Liver (tissue), 3 donors: ENCODE results near the gene KSR1.

Experiments used
- JUND ChIP-seq, 2 donors: IDR thresholded peaks; 2 replicates each; pipeline ENCODE4 v1.6.1; 2016; ENCODE audit warnings: antibody characterized with exemption in 2 of 2
- RAD21 ChIP-seq, 2 donors: IDR thresholded peaks; 2 replicates each; pipeline ENCODE4 v1.6.1; 2016; ENCODE audit warnings: antibody characterized with exemption in 2 of 2, mild to moderate bottlenecking in 2 of 2
- SP1 ChIP-seq: IDR thresholded peaks from 2 replicates; pipeline ENCODE4 v1.6.1; 2018; ENCODE audit warnings: antibody characterized with exemption, mild to moderate bottlenecking
- TF ChIP-seq, protein P1 (sequence below): fragments of 150-350 bp; IDR thresholded peaks from 2 replicates; pipeline ENCODE4 v1.5.1; 2017; ENCODE audit warnings: improper control_type of control experiment, low read depth, low read length; ENCODE audit not compliant: missing input control
- TF ChIP-seq, protein P2 (sequence below): IDR thresholded peaks from 2 replicates; pipeline ENCODE4 v1.6.1; 2016; ENCODE audit warnings: antibody characterized with exemption, mild to moderate bottlenecking
- TF ChIP-seq, protein P3 (sequence below): IDR thresholded peaks from 2 replicates; pipeline ENCODE4 v1.6.1; 2016; ENCODE audit warnings: antibody characterized with exemption
- donor health status: healthy.
- donor health status: healthy.

DNA sequence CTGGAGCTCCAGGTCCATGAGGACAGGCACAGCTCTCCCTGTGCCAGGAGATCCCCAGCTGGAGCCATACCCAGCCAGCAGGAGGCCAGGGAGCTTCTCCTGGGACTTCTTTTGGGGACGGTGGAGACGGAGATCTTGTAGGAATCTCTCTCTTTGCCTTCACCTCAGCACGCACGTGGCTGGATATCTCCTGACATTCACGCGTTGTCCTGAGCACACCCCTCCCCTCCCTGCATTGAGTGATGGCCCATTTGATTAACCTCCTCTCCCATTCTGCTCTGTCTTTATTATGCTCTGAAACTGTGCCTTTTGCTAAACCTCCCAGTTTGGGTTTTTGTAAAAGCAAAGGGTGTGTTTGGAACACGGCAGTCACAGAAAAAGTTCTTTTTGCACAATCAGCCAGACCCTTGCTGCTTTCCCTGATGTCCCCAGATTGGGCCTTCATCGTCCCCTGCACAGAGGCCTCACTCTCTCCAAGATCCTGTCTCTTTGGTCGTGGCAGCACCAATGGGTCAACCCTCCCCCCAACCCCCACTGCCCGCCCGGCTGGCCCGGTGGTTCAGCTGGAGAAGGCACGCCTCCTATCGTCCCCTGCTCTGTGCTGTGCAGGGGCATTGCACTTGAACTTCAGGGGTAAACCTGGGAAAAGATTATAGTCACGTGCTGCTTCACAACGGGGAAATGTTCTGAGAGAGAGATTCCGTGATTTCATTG is 142.2 kb downstream of the KSR1 start:
- TF ChIP-seq JUND (IDR thresholded peaks at IDR 0.05) (no peak), SP1 (no peak), RAD21 (IDR thresholded peaks at IDR 0.05) (no peak)
- TF ChIP-seq, protein P1, sequence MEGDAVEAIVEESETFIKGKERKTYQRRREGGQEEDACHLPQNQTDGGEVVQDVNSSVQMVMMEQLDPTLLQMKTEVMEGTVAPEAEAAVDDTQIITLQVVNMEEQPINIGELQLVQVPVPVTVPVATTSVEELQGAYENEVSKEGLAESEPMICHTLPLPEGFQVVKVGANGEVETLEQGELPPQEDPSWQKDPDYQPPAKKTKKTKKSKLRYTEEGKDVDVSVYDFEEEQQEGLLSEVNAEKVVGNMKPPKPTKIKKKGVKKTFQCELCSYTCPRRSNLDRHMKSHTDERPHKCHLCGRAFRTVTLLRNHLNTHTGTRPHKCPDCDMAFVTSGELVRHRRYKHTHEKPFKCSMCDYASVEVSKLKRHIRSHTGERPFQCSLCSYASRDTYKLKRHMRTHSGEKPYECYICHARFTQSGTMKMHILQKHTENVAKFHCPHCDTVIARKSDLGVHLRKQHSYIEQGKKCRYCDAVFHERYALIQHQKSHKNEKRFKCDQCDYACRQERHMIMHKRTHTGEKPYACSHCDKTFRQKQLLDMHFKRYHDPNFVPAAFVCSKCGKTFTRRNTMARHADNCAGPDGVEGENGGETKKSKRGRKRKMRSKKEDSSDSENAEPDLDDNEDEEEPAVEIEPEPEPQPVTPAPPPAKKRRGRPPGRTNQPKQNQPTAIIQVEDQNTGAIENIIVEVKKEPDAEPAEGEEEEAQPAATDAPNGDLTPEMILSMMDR = no peak
- TF ChIP-seq, protein P2, sequence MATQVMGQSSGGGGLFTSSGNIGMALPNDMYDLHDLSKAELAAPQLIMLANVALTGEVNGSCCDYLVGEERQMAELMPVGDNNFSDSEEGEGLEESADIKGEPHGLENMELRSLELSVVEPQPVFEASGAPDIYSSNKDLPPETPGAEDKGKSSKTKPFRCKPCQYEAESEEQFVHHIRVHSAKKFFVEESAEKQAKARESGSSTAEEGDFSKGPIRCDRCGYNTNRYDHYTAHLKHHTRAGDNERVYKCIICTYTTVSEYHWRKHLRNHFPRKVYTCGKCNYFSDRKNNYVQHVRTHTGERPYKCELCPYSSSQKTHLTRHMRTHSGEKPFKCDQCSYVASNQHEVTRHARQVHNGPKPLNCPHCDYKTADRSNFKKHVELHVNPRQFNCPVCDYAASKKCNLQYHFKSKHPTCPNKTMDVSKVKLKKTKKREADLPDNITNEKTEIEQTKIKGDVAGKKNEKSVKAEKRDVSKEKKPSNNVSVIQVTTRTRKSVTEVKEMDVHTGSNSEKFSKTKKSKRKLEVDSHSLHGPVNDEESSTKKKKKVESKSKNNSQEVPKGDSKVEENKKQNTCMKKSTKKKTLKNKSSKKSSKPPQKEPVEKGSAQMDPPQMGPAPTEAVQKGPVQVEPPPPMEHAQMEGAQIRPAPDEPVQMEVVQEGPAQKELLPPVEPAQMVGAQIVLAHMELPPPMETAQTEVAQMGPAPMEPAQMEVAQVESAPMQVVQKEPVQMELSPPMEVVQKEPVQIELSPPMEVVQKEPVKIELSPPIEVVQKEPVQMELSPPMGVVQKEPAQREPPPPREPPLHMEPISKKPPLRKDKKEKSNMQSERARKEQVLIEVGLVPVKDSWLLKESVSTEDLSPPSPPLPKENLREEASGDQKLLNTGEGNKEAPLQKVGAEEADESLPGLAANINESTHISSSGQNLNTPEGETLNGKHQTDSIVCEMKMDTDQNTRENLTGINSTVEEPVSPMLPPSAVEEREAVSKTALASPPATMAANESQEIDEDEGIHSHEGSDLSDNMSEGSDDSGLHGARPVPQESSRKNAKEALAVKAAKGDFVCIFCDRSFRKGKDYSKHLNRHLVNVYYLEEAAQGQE = no peak
- TF ChIP-seq, protein P3, sequence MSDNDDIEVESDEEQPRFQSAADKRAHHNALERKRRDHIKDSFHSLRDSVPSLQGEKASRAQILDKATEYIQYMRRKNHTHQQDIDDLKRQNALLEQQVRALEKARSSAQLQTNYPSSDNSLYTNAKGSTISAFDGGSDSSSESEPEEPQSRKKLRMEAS = no peak
